GM12878 (cell line): Measurements from ENCODE around the gene PPP2R5A. TPM values are rescaled to one million over a fixed set of nuclear protein-coding genes. Genes with fewer than 3 reads are reported as not detected.
A peak's percentile ranks its signal among the peaks of the same experiment; 100 is the strongest.

Experiments used
- ATAC-seq: fragments of 200-7000 bp; cut with Tn5 transposase; 3 replicates; pipeline ENCODE4 v1.9.1; 2020; ENCODE audit warnings: mild to moderate bottlenecking, moderate library complexity
- BruUV-seq: library from RNA; stranded (reverse); fragments of 400-500 nt; replicated peaks from 2 replicates; lab custom pipeline; 2021; lab: Mats Ljungman, UMichigan
- CTCF ChIA-PET: fragments of 300-600 bp; sonication (Branson Sonifier 250); formaldehyde crosslinking; extraction: SDS; loops from one replicate; lab custom pipeline; 2021; ENCODE audit warnings: inconsistent platforms; lab: Yijun Ruan, JAX
- POLR2A ChIA-PET: fragments of 350-600 bp; formaldehyde crosslinking; extraction: SDS; loops from one replicate; lab custom pipeline; 2021; ENCODE audit warnings: inconsistent platforms; lab: Charles Lee
- RAD21 ChIA-PET: fragments of 300-600 bp; sonication (Branson Sonifier 250); formaldehyde crosslinking; loops from one replicate; lab custom pipeline; 2023; ENCODE audit warnings: antibody characterized with exemption; ENCODE audit not compliant: unreplicated experiment; lab: Charles Lee
- SMC1A ChIA-PET: fragments of 300-600 bp; sonication (Branson Sonifier 250); formaldehyde crosslinking; loops from one replicate; lab custom pipeline; 2023; ENCODE audit not compliant: unreplicated experiment, uncharacterized antibody; lab: Charles Lee
- DNase-seq: peaks from one replicate; pipeline ENCODE4 v3.0.0-alpha.2; 2011; ENCODE audit warnings: low read depth, low spot score
- FAIRE-seq: peaks from 3 replicates; lab custom pipeline; 2011; peaks lifted over from hg19 to GRCh38; lab: Jason Lieb, UNC
- H2AFZ ChIP-seq: 2 replicates; pipeline ENCODE4 v1.6.0; 2011; ENCODE audit warnings: low read depth, low read length, control low read depth; ENCODE audit not compliant: control insufficient read depth
- H3K27ac ChIP-seq: 2 replicates; pipeline ENCODE4 v1.5.1; 2011; ENCODE audit warnings: control low read depth; ENCODE audit not compliant: control insufficient read depth, insufficient read depth
- H3K27me3 ChIP-seq, 2 experiments: replicated peaks in 1 of 2; 2 replicates each; pipeline versions ENCODE4 v1.6.0 to v1.6.1; 2011; ENCODE audit warnings: low read length in 1 of 2; ENCODE audit not compliant: control insufficient read depth in 2 of 2, insufficient read depth in 2 of 2
- H3K36me3 ChIP-seq, 2 experiments: 2 replicates each; pipeline ENCODE4 v1.5.1; 2011; ENCODE audit warnings: low read length in 1 of 2; ENCODE audit not compliant: control insufficient read depth in 2 of 2, insufficient read depth in 2 of 2
- H3K4me1 ChIP-seq: 2 replicates; pipeline ENCODE4 v1.6.1; 2011; ENCODE audit warnings: mild to moderate bottlenecking, low read length, moderate library complexity, mixed read lengths; ENCODE audit not compliant: control insufficient read depth, insufficient read depth
- H3K4me2 ChIP-seq: 2 replicates; pipeline ENCODE4 v1.6.0; 2011; ENCODE audit warnings: control low read depth; ENCODE audit not compliant: control insufficient read depth, insufficient read depth
- H3K4me3 ChIP-seq: fragments of 200-600 bp; sonication (generic); 2 replicates; pipeline ENCODE4 v1.5.1; 2016
- H3K79me2 ChIP-seq: 2 replicates; pipeline ENCODE4 v1.6.0; 2011; ENCODE audit warnings: low read length; ENCODE audit not compliant: control insufficient read depth, insufficient read depth
- H3K9ac ChIP-seq: 2 replicates; pipeline ENCODE4 v1.8.0; 2011; ENCODE audit warnings: low read length, control low read depth, mixed read lengths; ENCODE audit not compliant: control insufficient read depth, insufficient read depth
- H3K9me3 ChIP-seq: replicated peaks from 3 replicates; pipeline ENCODE4 v1.5.1; 2011; ENCODE audit warnings: mild to moderate bottlenecking, low read length; ENCODE audit not compliant: control insufficient read depth, insufficient read depth
- H4K20me1 ChIP-seq: 2 replicates; pipeline ENCODE4 v1.6.0; 2011; ENCODE audit not compliant: control insufficient read depth, insufficient read depth
- CEBPB ChIP-seq, 2 experiments: fragments of 150-350 bp in 1 of 2; IDR thresholded peaks; 2 replicates each; pipeline ENCODE4 v1.6.1; 2012 to 2014; ENCODE audit warnings: low read depth in 2 of 2, low read length in 2 of 2, borderline replicate concordance in 1 of 2, inconsistent platforms in 1 of 2
- CHD1 ChIP-seq: IDR thresholded peaks from 2 replicates; pipeline ENCODE4 v1.6.1; 2012; ENCODE audit warnings: low read depth, low read length, improper control_type of control experiment
- FOS ChIP-seq: IDR thresholded peaks from 3 replicates; pipeline ENCODE4 v1.6.1; 2011; ENCODE audit warnings: borderline replicate concordance; ENCODE audit not compliant: insufficient read length; ENCODE audit errors: extremely low read depth
- LARP7 ChIP-seq: fragments of 450-650 bp; IDR thresholded peaks from 2 replicates; pipeline ENCODE4 v1.6.1; 2017; ENCODE audit warnings: mild to moderate bottlenecking
- MTA3 ChIP-seq: IDR thresholded peaks from 2 replicates; pipeline ENCODE4 v1.6.1; 2012; ENCODE audit warnings: low read length, inconsistent platforms, borderline replicate concordance
- NR2F1 ChIP-seq: fragments of 450-650 bp; conservative IDR thresholded peaks from 2 replicates; pipeline ENCODE4 v1.6.1; 2017; ENCODE audit warnings: mild to moderate bottlenecking
- RAD21 ChIP-seq: IDR thresholded peaks from 2 replicates; pipeline ENCODE4 v1.6.1; 2011; ENCODE audit warnings: mild to moderate bottlenecking, low read depth, low read length, moderate library complexity; ENCODE audit not compliant: insufficient read depth
- RAD51 ChIP-seq: fragments of 450-650 bp; IDR thresholded peaks from 2 replicates; pipeline ENCODE4 v1.6.1; 2016; ENCODE audit warnings: moderate library complexity, mild to moderate bottlenecking, inconsistent platforms
- SPI1 ChIP-seq: IDR thresholded peaks from 2 replicates; pipeline ENCODE4 v1.6.1; 2011; ENCODE audit warnings: low read depth, mild to moderate bottlenecking, low read length, moderate library complexity, borderline replicate concordance; ENCODE audit not compliant: insufficient read depth
- TCF3 ChIP-seq: IDR thresholded peaks from 2 replicates; pipeline ENCODE4 v1.6.1; 2012; ENCODE audit warnings: low read depth, mild to moderate bottlenecking, low read length, borderline replicate concordance; ENCODE audit not compliant: insufficient read depth
- ZZZ3 ChIP-seq: IDR thresholded peaks from 2 replicates; pipeline ENCODE4 v1.6.1; 2011; ENCODE audit warnings: low read depth; ENCODE audit not compliant: control insufficient read depth, insufficient read length
- WGBS: methylation state at CpG from one replicate; pipeline ENCODE4 v1.1.6; 2016; ENCODE audit warnings: low lambda C conversion rate; ENCODE audit not compliant: insufficient replicate concordance, insufficient coverage; ENCODE audit errors: missing lambda C conversion rate; 5-methylcytosine and 5-hydroxymethylcytosine counted together
- in situ Hi-C: fragments of 300-500 bp; cut with MboI; formaldehyde crosslinking; loops from 9 replicates; pipeline ENCODE4 v1.14.3; 2018; ENCODE audit warnings: mixed read lengths
- intact Hi-C: fragments of 100-400 bp; cut with micrococcal nuclease; formaldehyde crosslinking; loops from one replicate; pipeline ENCODE4 v1.14.2; 2022; ENCODE audit not compliant: unreplicated experiment
- polyA plus RNA-seq, 11 experiments: library from polyadenylated mRNA; depleted of rRNA in 4 of 11; unstranded in 6 of 11; stranded (reverse) in 5 of 11; fragments of >200 nt; fragmentation: Nextera tagmentation in 4 of 11; fragmentation: Illumina TruSeq in 1 of 11; extraction: Ambion mirVana in 4 of 11; extraction: Trizol in 1 of 11; gene quantifications; 1 replicate in 1 of 11; 2 replicates in 10 of 11; pipeline versions ENCODE4 v1.2.1 to v1.2.3, GENCODE V29; 2011 to 2016; ENCODE audit warnings: inconsistent platforms in 2 of 11, missing spikeins in 2 of 11, low read depth in 1 of 11
- total RNA-seq, 4 experiments: library from RNA; depleted of rRNA in 3 of 4; stranded (reverse); fragments of >200 nt in 3 of 4; fragmentation: Illumina TruSeq in 1 of 4; extraction: Trizol in 1 of 4; gene quantifications; 2 replicates each; pipeline versions ENCODE4 v1.2.1 to v1.2.3, GENCODE V29; 2013 to 2021
- TF ChIP-seq, protein P1 (sequence below): fragments of 450-650 bp; formaldehyde crosslinking; IDR thresholded peaks from 2 replicates; pipeline ENCODE4 v1.4.0; 2022; ENCODE audit warnings: mild to moderate bottlenecking, moderate library complexity
- TF ChIP-seq, protein P2 (sequence below): fragments of 450-650 bp; IDR thresholded peaks from 2 replicates; pipeline ENCODE4 v1.6.1; 2016; ENCODE audit warnings: mild to moderate bottlenecking

PPP2R5A gene
- total and polyA plus RNA-seq, 10 of the 15 experiments (the other 5 are each of a cell fraction or from before 2014, with no cell fraction given), result 15.4 to 40.6 (median 32.5) TPM

DNA sequence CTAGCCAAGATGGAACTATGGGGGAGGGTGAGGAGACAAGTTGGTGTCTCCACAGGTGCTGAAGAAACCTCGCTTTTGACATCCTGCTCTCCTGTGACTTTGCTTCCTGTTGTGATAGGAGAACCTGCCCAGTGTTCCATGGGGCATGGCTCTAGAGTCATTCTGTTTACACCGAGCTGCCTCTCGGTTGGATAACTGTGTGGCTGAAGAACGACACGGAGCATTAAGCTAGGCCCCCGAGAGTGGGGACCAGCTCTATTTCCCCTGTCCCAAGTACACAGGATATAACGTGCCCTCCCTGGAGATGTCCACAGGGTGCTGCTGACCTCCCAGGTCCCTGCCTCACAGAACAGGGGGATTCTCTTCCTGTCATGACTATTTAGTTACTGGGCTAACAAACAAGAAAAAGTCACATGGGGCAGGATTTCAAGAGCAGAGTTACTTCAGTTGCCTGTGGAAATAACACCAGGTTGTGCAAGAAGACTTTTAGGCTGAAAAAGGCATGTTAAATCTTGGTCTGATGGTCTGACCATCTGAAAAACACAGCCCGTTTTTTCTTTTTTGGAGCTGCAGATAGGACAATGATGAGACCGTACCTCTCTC, 29.4 kb upstream of the PPP2R5A start:
- ChIA-PET SMC1A (interaction anchor here (0.7 to 1.8 kb wide), 6 partner anchors 14 to 185 kb away, joined by 3 to 7 read pairs (median 4); no protein-coding TSS in a partner anchor), POLR2A (interaction anchor here (0.6 to 1.7 kb wide), 4 partner anchors 19 to 349 kb away, joined by 3 to 4 read pairs (median 4); no protein-coding TSS in a partner anchor), RAD21 (interaction anchor here (1.9 kb wide), 2 partner anchors 20 to 185 kb away, joined by 4 to 5 read pairs; no protein-coding TSS in a partner anchor), CTCF (interaction anchor here (0.6 to 1.5 kb wide), 4 partner anchors 11 to 591 kb away, joined by 3 to 5 read pairs (median 4); no protein-coding TSS in a partner anchor)
- in situ Hi-C loops (no loop called here), intact Hi-C loops (no loop called here)
- DNase-seq (no peak), FAIRE-seq (no peak), ATAC-seq (peak; percentile 44)
- Histone ChIP-seq H3K36me3 (no peaks in the 10 kb centered on the region), H3K4me2 (peak overlapping the region; percentile 51), H2AFZ (peak overlapping the region; percentile 53), H3K4me3 (no peak overlapping the region), H3K9ac (no peak overlapping the region), H3K79me2 (no peaks in the 10 kb centered on the region), H3K27me3 (no peaks in the 10 kb centered on the region), H3K27ac (no peak overlapping the region), H3K9me3 (no peaks in the 10 kb centered on the region), H4K20me1 (no peaks in the 10 kb centered on the region), H3K4me1 (peaks cover 14% of the 10 kb centered on the region)
- WGBS, result 32% methylated on average over 9 of the region's 9 CpGs
- BruUV-seq, result no TSS peak
- TF ChIP-seq RAD21, result no peak
- no peak for TF ChIP-seq RAD51
- TF ChIP-seq LARP7, result no peak
- no peak for TF ChIP-seq FOS
- no peak for TF ChIP-seq MTA3
- no peak for TF ChIP-seq NR2F1
- no peak for TF ChIP-seq ZZZ3
- TF ChIP-seq, protein P1, sequence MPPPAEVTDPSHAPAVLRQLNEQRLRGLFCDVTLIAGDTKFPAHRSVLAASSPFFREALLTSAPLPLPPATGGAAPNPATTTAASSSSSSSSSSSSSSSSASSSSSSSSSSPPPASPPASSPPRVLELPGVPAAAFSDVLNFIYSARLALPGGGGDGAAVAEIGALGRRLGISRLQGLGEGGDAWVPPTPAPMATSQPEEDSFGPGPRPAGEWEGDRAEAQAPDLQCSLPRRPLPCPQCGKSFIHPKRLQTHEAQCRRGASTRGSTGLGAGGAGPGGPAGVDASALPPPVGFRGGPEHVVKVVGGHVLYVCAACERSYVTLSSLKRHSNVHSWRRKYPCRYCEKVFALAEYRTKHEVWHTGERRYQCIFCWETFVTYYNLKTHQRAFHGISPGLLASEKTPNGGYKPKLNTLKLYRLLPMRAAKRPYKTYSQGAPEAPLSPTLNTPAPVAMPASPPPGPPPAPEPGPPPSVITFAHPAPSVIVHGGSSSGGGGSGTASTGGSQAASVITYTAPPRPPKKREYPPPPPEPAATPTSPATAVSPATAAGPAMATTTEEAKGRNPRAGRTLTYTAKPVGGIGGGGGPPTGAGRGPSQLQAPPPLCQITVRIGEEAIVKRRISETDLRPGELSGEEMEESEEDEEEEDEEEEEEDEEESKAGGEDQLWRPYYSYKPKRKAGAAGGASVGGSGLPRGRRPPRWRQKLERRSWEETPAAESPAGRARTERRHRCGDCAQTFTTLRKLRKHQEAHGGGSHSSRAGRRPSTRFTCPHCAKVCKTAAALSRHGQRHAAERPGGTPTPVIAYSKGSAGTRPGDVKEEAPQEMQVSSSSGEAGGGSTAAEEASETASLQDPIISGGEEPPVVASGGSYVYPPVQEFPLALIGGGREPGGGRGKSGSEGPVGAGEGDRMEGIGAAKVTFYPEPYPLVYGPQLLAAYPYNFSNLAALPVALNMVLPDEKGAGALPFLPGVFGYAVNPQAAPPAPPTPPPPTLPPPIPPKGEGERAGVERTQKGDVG (CRISPR knock-in tag), result no peak
- TF ChIP-seq, protein P2, sequence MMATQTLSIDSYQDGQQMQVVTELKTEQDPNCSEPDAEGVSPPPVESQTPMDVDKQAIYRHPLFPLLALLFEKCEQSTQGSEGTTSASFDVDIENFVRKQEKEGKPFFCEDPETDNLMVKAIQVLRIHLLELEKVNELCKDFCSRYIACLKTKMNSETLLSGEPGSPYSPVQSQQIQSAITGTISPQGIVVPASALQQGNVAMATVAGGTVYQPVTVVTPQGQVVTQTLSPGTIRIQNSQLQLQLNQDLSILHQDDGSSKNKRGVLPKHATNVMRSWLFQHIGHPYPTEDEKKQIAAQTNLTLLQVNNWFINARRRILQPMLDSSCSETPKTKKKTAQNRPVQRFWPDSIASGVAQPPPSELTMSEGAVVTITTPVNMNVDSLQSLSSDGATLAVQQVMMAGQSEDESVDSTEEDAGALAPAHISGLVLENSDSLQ, result no peak
- no peak for TF ChIP-seq CEBPB (IDR thresholded peaks at IDR 0.05; ENCODE audit: borderline replicate concordance in 1 of 2, low read depth in 2 of 2, low read length in 2 of 2)
- TF ChIP-seq TCF3, result no peak
- TF ChIP-seq CHD1, result no peak
- TF ChIP-seq SPI1, result no peak
